SU-DHL-6 (cell line): ENCODE results near the gene MCAM.

Source experiments
- EZH2phosphoT487 ChIP-seq: fragments of 200-600 bp; sonication (generic), shearing (Covaris generic); conservative IDR thresholded peaks from 2 replicates; pipeline ENCODE4 v1.6.1; 2018; ENCODE audit warnings: mild to moderate bottlenecking, antibody characterized with exemption, low read length, moderate library complexity, mixed read lengths
- TF ChIP-seq, protein P1 (sequence below): fragments of 200-600 bp; sonication (generic); IDR thresholded peaks from one replicate; pipeline ENCODE4 v1.5.1; 2017; ENCODE audit warnings: antibody characterized with exemption, mild to moderate bottlenecking, low read length, moderate library complexity; ENCODE audit not compliant: insufficient read depth, poor library complexity, severe bottlenecking

DNA sequence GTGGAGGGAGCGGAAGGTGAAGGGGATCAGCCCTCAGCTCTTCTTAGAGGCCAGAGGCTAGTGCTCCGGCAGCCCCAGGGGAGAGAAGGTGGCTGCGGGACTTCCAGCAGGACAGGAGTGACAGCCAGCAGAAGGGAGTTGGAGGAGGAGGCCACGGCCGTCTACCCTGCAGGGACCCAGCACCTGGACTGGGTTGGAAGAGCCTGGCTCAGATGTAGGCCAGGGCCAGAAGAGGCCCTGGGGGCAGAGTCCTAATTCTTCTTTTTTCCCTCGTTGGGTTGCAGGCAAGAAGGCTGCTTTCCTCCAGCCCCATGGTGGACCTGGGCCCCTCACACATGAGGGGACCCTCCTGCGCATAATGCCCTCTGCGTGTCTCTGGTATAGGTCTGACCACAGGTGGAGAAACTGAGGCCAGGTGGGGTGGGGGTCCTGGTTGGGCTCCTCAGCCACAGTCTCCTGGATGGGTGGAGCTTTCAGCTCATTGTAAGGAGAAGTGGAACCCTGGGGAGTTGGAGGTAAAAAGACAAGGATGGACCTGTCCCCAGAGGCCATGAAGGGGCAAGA lies 2.3 kb upstream of the MCAM start:
- TF ChIP-seq, protein P1, sequence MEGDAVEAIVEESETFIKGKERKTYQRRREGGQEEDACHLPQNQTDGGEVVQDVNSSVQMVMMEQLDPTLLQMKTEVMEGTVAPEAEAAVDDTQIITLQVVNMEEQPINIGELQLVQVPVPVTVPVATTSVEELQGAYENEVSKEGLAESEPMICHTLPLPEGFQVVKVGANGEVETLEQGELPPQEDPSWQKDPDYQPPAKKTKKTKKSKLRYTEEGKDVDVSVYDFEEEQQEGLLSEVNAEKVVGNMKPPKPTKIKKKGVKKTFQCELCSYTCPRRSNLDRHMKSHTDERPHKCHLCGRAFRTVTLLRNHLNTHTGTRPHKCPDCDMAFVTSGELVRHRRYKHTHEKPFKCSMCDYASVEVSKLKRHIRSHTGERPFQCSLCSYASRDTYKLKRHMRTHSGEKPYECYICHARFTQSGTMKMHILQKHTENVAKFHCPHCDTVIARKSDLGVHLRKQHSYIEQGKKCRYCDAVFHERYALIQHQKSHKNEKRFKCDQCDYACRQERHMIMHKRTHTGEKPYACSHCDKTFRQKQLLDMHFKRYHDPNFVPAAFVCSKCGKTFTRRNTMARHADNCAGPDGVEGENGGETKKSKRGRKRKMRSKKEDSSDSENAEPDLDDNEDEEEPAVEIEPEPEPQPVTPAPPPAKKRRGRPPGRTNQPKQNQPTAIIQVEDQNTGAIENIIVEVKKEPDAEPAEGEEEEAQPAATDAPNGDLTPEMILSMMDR, result no peak
- TF ChIP-seq EZH2phosphoT487, result no peak
